ENCODE results near the gene WDR86. TPM values are rescaled to one million over a fixed set of nuclear protein-coding genes. Genes with fewer than 3 reads are reported as not detected.

Gene WDR86
- total and polyA plus RNA-seq, 4 donors: 0.18 to 4.4 (median 2.8) TPM; not detected in 1

DNA sequence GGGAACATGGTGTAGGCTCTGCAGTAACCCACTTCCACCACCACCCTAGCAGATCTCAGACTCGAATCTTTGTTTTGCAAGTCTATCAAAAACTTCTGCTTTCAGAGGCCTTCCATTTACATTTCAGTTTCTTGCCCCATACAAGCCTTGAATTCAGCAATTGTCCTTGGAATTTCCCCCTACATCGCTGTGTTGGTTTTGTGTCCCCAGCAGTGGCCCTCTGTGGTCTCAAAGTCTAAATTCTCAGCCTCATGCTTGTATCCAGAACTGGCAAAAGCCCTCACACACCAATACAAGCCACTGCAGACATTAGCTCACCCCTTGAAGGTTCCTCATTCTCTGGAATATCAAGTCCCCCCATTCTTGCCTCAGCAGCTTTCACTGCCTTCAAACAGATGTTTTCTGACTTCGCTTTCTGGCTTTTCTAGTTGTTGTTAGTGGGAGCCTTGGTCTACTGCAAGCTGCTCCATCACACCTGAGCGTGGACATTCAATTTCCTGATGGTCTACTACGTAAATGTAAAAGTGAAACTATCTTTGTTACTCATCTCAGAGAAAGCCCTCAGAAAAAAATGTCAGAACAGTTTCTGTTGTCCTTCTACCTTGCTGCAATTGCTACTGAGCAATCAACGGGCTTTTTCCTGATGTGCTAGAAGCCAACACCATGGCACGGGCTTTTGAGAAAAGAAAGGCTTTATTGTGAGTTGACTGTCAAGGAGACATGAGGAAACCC lies 70.0 kb downstream of the WDR86 start:
- intact Hi-C loops (cut with DNase I): no loop called here
- ATAC-seq (ENCODE audit: low FRiP score) (no peak), DNase-seq (no peak)
- Histone ChIP-seq H3K36me3 (ENCODE audit: control insufficient read depth in 1 of 2, insufficient read depth in 2 of 2, low read length in 1 of 2) (no peaks in the 10 kb centered on the region), H3K4me3 (ENCODE audit: low read length in 2 of 2) (no peak overlapping the region), H3K4me1 (ENCODE audit: control insufficient read depth in 1 of 2, insufficient read depth in 2 of 2, low read length in 2 of 2) (peaks cover 0 to 4% of the 10 kb centered on the region in 2 donors), H3K27me3 (ENCODE audit: control insufficient read depth in 1 of 2, insufficient read depth in 2 of 2, low read length in 1 of 2) (no peaks in the 10 kb centered on the region), H3K27ac (ENCODE audit: low read depth in 1 of 2, low read length in 2 of 2) (peak overlapping the region in 1 of 2 donors; percentile 6), H3K9me3 (ENCODE audit: control insufficient read depth, low read length) (no peaks in the 10 kb centered on the region)
- WGBS, 2 donors: 70 to 77% methylated on average over 7 of the region's 7 CpGs

- Histone ChIP-seq H3K4me1 (ENCODE audit: control insufficient read depth in 1 of 2, insufficient read depth in 2 of 2, low read length in 2 of 2) (peaks cover 0 to 4% of the 10 kb centered on the region in 2 donors), H3K9me3 (ENCODE audit: control insufficient read depth, low read length) (no peaks in the 10 kb centered on the region), H3K36me3 (ENCODE audit: control insufficient read depth in 1 of 2, insufficient read depth in 2 of 2, low read length in 1 of 2) (no peaks in the 10 kb centered on the region), H3K27ac (ENCODE audit: low read depth in 1 of 2, low read length in 2 of 2) (no peak overlapping the region), H3K27me3 (ENCODE audit: control insufficient read depth in 1 of 2, insufficient read depth in 2 of 2, low read length in 1 of 2) (no peaks in the 10 kb centered on the region), H3K4me3 (ENCODE audit: low read length in 2 of 2) (no peak overlapping the region)
- intact Hi-C loops (cut with DNase I): no loop called here
- ATAC-seq (ENCODE audit: low FRiP score) (no peak), DNase-seq (no peak)
- 98% methylated on average over 3 of the region's 3 CpGs for WGBS, 2 donors
Observed at GRCh38 chr7:151338809-151339208, 71.0 kb downstream of the WDR86 start.

DNA sequence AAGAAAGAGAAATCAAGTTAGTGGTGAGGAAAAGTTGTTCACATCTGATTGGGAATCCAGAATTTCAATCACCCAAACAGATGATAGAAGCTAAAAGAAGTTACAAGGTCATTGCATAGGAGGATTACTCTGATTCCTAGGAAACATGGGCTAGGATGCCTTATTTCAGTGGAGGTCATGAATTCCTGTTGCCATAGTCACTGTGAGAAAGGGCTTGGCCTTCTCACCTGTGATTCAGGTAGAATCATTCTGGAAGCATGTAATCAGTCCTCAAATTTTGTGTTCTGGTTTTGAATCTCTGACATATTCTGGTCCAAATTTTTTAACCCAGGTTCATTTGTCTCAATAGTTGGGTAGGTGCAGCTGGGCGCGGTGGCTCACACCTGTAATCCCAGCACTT lies 72.5 kb downstream of the WDR86 start:
- intact Hi-C loops (cut with DNase I): no loop called here
- Histone ChIP-seq H3K4me1 (ENCODE audit: control insufficient read depth in 1 of 2, insufficient read depth in 2 of 2, low read length in 2 of 2) (no peaks in the 10 kb centered on the region), H3K4me3 (ENCODE audit: low read length in 2 of 2) (no peak overlapping the region), H3K9me3 (ENCODE audit: control insufficient read depth, low read length) (no peaks in the 10 kb centered on the region), H3K27me3 (ENCODE audit: control insufficient read depth in 1 of 2, insufficient read depth in 2 of 2, low read length in 1 of 2) (no peaks in the 10 kb centered on the region), H3K27ac (ENCODE audit: low read depth in 1 of 2, low read length in 2 of 2) (no peak overlapping the region), H3K36me3 (ENCODE audit: control insufficient read depth in 1 of 2, insufficient read depth in 2 of 2, low read length in 1 of 2) (no peaks in the 10 kb centered on the region)
- no peak for DNase-seq
- ATAC-seq (ENCODE audit: low FRiP score): no peak
- WGBS, 2 donors: 98 to 100% methylated on average over 2 of the region's 2 CpGs

- H3K4me1 ChIP-seq (ENCODE audit: control insufficient read depth in 1 of 2, insufficient read depth in 2 of 2, low read length in 2 of 2): no peaks in the 10 kb centered on the region
- no peak for ATAC-seq (ENCODE audit: low FRiP score)
- WGBS, 2 donors: 84 to 86% methylated on average over 12 of the region's 12 CpGs
- intact Hi-C loops (cut with DNase I): no loop called here
- H3K36me3 ChIP-seq (ENCODE audit: control insufficient read depth in 1 of 2, insufficient read depth in 2 of 2, low read length in 1 of 2): no peaks in the 10 kb centered on the region
- H3K4me3 ChIP-seq (ENCODE audit: low read length in 2 of 2): no peak overlapping the region
- DNase-seq: no peak
- H3K27me3 ChIP-seq (ENCODE audit: control insufficient read depth in 1 of 2, insufficient read depth in 2 of 2, low read length in 1 of 2): no peaks in the 10 kb centered on the region
- H3K9me3 ChIP-seq (ENCODE audit: control insufficient read depth, low read length): no peaks in the 10 kb centered on the region
- H3K27ac ChIP-seq (ENCODE audit: low read depth in 1 of 2, low read length in 2 of 2): no peak overlapping the region
Observed at GRCh38 chr7:151336027-151336708, 73.7 kb downstream of the WDR86 start.

GRCh38 chr7:151334628-151335027 lies 75.2 kb downstream of the WDR86 start:
- no peak overlapping the region for H3K4me3 ChIP-seq (ENCODE audit: low read length in 2 of 2)
- H3K27ac ChIP-seq (ENCODE audit: low read depth in 1 of 2, low read length in 2 of 2): no peak overlapping the region
- H3K9me3 ChIP-seq (ENCODE audit: control insufficient read depth, low read length): no peaks in the 10 kb centered on the region
- H3K36me3 ChIP-seq (ENCODE audit: control insufficient read depth in 1 of 2, insufficient read depth in 2 of 2, low read length in 1 of 2): no peaks in the 10 kb centered on the region
- intact Hi-C loops (cut with DNase I): no loop called here
- no peaks in the 10 kb centered on the region for H3K27me3 ChIP-seq (ENCODE audit: control insufficient read depth in 1 of 2, insufficient read depth in 2 of 2, low read length in 1 of 2)
- DNase-seq (no peak), ATAC-seq (ENCODE audit: low FRiP score) (no peak)
- H3K4me1 ChIP-seq (ENCODE audit: control insufficient read depth in 1 of 2, insufficient read depth in 2 of 2, low read length in 2 of 2): peaks cover 0 to 3% of the 10 kb centered on the region in 2 donors
- 61 to 67% methylated on average over 1 of the region's 1 CpG for WGBS, 2 donors

Small RNA genes within 50 kb of the gene (microRNA-seq; reads per million reads assigned to microRNA genes)
- gene MIR3907: 0 reads per million in 2 donors

Other genes with a start within 250 kb of the WDR86 start
- not detected for gene GBX1, start 242.3 kb downstream of the WDR86 start, total RNA-seq
- not detected for gene GBX1, start 242.3 kb downstream of the WDR86 start, polyA plus RNA-seq
- gene ASB10, start 222.8 kb downstream of the WDR86 start, total RNA-seq: not detected
- gene ASB10, start 222.8 kb downstream of the WDR86 start, polyA plus RNA-seq: not detected
- 1 to 10 TPM in 1 of 2 donors, not detected in 1; 2.2 TPM for gene H2BK1, start 199.6 kb downstream of the WDR86 start, total RNA-seq
- not detected for gene H2BK1, start 199.6 kb downstream of the WDR86 start, polyA plus RNA-seq
- gene ABCF2, start 182.8 kb downstream of the WDR86 start, total RNA-seq: 10 to 100 TPM; 15.8 to 25.8 TPM
- gene ABCF2, start 182.8 kb downstream of the WDR86 start, polyA plus RNA-seq: 10 to 100 TPM; 14.3 to 15.9 TPM
- gene CHPF2, start 177.6 kb downstream of the WDR86 start, total RNA-seq: 10 to 100 TPM; 49.1 to 51.6 TPM
- gene CHPF2, start 177.6 kb downstream of the WDR86 start, polyA plus RNA-seq: 10 to 100 TPM in 1 of 2 donors, 1 to 10 TPM in 1; 7.8 to 53.5 TPM
- gene SMARCD3, start 161.3 kb downstream of the WDR86 start, total RNA-seq: 10 to 100 TPM; 52.4 to 84.4 TPM
- 100 to 1,000 TPM in 1 of 2 donors, 10 to 100 TPM in 1; 48.5 to 182 TPM for gene SMARCD3, start 161.3 kb downstream of the WDR86 start, polyA plus RNA-seq
- gene NUB1, start 68.2 kb downstream of the WDR86 start, total RNA-seq: 10 to 100 TPM; 47.4 to 56.6 TPM
- 10 to 100 TPM; 34.6 to 36.3 TPM for gene NUB1, start 68.2 kb downstream of the WDR86 start, polyA plus RNA-seq
- gene CRYGN, start 30.1 kb upstream of the WDR86 start, total RNA-seq: 1 to 10 TPM in 1 of 2 donors, under 1 TPM in 1; 0.84 to 1.7 TPM
- gene CRYGN, start 30.1 kb upstream of the WDR86 start, polyA plus RNA-seq: 1 to 10 TPM in 1 of 2 donors, under 1 TPM in 1; 0.56 to 1.4 TPM
- 100 to 1,000 TPM in 1 of 2 donors, 10 to 100 TPM in 1; 78.8 to 107 TPM for gene RHEB, start 109.9 kb upstream of the WDR86 start, total RNA-seq
- 100 to 1,000 TPM; 108 to 122 TPM for gene RHEB, start 109.9 kb upstream of the WDR86 start, polyA plus RNA-seq

All from aorta (tissue), 5 donors.